GM12873 (cell line): ENCODE results near the gene KCNQ1.

Source experiments
- CTCF ChIP-seq: IDR thresholded peaks from 2 replicates; pipeline ENCODE4 v1.5.1; 2012; ENCODE audit warnings: low read depth, mild to moderate bottlenecking, moderate library complexity, low read length, control low read depth; ENCODE audit not compliant: insufficient read depth; ENCODE audit errors: missing control alignments

Gene KCNQ1

GRCh38 chr11:2464451-2465165 lies 19.8 kb downstream of the KCNQ1 start:
- TF ChIP-seq CTCF: no peak

- TF ChIP-seq CTCF: no peak
Measured at GRCh38 chr11:2465202-2466068, 20.6 kb downstream of the KCNQ1 start.

GRCh38 chr11:2466069-2466801 lies 21.4 kb downstream of the KCNQ1 start:
- no peak for TF ChIP-seq CTCF

GRCh38 chr11:2466869-2467694 lies 22.3 kb downstream of the KCNQ1 start:
- TF ChIP-seq CTCF: no peak

- TF ChIP-seq CTCF: no peak
Measured at GRCh38 chr11:2467695-2468055, 22.9 kb downstream of the KCNQ1 start.

- no peak for TF ChIP-seq CTCF
Measured at GRCh38 chr11:2468363-2469235, 23.8 kb downstream of the KCNQ1 start.
